GM12878 (cell line): ENCODE results near the gene KLHL9. TPM values are rescaled to one million over a fixed set of nuclear protein-coding genes. Genes with fewer than 3 reads are reported as not detected.

Experiments used
- ATF3 ChIP-seq: IDR thresholded peaks from 2 replicates; pipeline ENCODE4 v1.6.1; 2011; ENCODE audit warnings: low read depth, mild to moderate bottlenecking, low read length, moderate library complexity, borderline replicate concordance; ENCODE audit errors: extremely low read depth
- CEBPZ ChIP-seq: fragments of 150-350 bp; IDR thresholded peaks from 2 replicates; pipeline ENCODE4 v1.6.1; 2016; ENCODE audit warnings: low read depth, low read length
- EED ChIP-seq: sonication (generic); IDR thresholded peaks from 2 replicates; pipeline ENCODE4 v1.6.1; 2016; ENCODE audit warnings: antibody characterized with exemption, low read depth
- HDAC2 ChIP-seq: fragments of 200-600 bp; sonication (generic); IDR thresholded peaks from 2 replicates; pipeline ENCODE4 v1.6.1; 2017
- HDGF ChIP-seq: fragments of 450-650 bp; IDR thresholded peaks from 2 replicates; pipeline ENCODE4 v1.6.1; 2016; ENCODE audit warnings: antibody characterized with exemption
- KDM1A ChIP-seq: fragments of 200-600 bp; sonication (generic); IDR thresholded peaks from 2 replicates; pipeline ENCODE4 v1.6.1; 2016; ENCODE audit warnings: borderline replicate concordance
- NR2C2 ChIP-seq: IDR thresholded peaks from 2 replicates; pipeline ENCODE4 v1.6.1; 2011; ENCODE audit warnings: borderline replicate concordance, low read depth; ENCODE audit not compliant: control insufficient read depth, insufficient read length
- POLR2AphosphoS2 ChIP-seq: IDR thresholded peaks from 2 replicates; pipeline ENCODE4 v1.6.1; 2011; ENCODE audit warnings: low read depth, mild to moderate bottlenecking, low read length, improper control_type of control experiment, moderate library complexity
- RELB ChIP-seq: fragments of 450-650 bp; IDR thresholded peaks from 2 replicates; pipeline ENCODE4 v1.6.1; 2017; ENCODE audit warnings: low read depth, mild to moderate bottlenecking, moderate library complexity
- SIN3A ChIP-seq: IDR thresholded peaks from 2 replicates; pipeline ENCODE4 v1.6.1; 2012; ENCODE audit warnings: low read depth, low read length, improper control_type of control experiment
- SKIL ChIP-seq: fragments of 450-650 bp; IDR thresholded peaks from 2 replicates; pipeline ENCODE4 v1.6.1; 2017; ENCODE audit warnings: mild to moderate bottlenecking, low read depth, inconsistent platforms; ENCODE audit not compliant: poor library complexity, severe bottlenecking
- SP1 ChIP-seq: IDR thresholded peaks from one replicate; pipeline ENCODE4 v1.6.1; 2011; ENCODE audit warnings: low read depth, low read length
- SUZ12 ChIP-seq: fragments of 200-600 bp; sonication (generic); IDR thresholded peaks from one replicate; pipeline ENCODE4 v1.6.1; 2018; ENCODE audit warnings: antibody characterized with exemption, mild to moderate bottlenecking; ENCODE audit not compliant: unreplicated experiment
- USF2 ChIP-seq: IDR thresholded peaks from 2 replicates; pipeline ENCODE4 v1.6.1; 2011; ENCODE audit warnings: low read depth, low read length, improper control_type of control experiment, borderline replicate concordance
- ZNF592 ChIP-seq: fragments of 450-650 bp; IDR thresholded peaks from 2 replicates; pipeline ENCODE4 v1.6.1; 2017; ENCODE audit warnings: mild to moderate bottlenecking, moderate library complexity
- polyA plus RNA-seq, 11 experiments: library from polyadenylated mRNA; depleted of rRNA in 4 of 11; unstranded in 6 of 11; stranded (reverse) in 5 of 11; fragments of >200 nt; fragmentation: Nextera tagmentation in 4 of 11; fragmentation: Illumina TruSeq in 1 of 11; extraction: Ambion mirVana in 4 of 11; extraction: Trizol in 1 of 11; gene quantifications; 1 replicate in 1 of 11; 2 replicates in 10 of 11; pipeline versions ENCODE4 v1.2.1 to v1.2.3, GENCODE V29; 2011 to 2016; ENCODE audit warnings: inconsistent platforms in 2 of 11, missing spikeins in 2 of 11, low read depth in 1 of 11
- total RNA-seq, 4 experiments: library from RNA; depleted of rRNA in 3 of 4; stranded (reverse); fragments of >200 nt in 3 of 4; fragmentation: Illumina TruSeq in 1 of 4; extraction: Trizol in 1 of 4; gene quantifications; 2 replicates each; pipeline versions ENCODE4 v1.2.1 to v1.2.3, GENCODE V29; 2013 to 2021

Gene KLHL9
- total and polyA plus RNA-seq, 10 of the 15 experiments (the other 5 are each of a cell fraction or from before 2014, with no cell fraction given): 3.8 to 37.7 (median 17.4) TPM

- TF ChIP-seq ZNF592: peak; percentile 78; the same call in 1 of the 2 replicates
- no peak for TF ChIP-seq SP1
- no peak for TF ChIP-seq POLR2AphosphoS2
- TF ChIP-seq HDAC2: no peak
- peak; percentile 92 for TF ChIP-seq SKIL
- TF ChIP-seq SIN3A: 0 out of 2 replicates have a peak, but pooled peaks have one; percentile 53
- peak; percentile 100 for TF ChIP-seq RELB
- TF ChIP-seq NR2C2: no peak
- no peak for TF ChIP-seq SUZ12
- no peak for TF ChIP-seq ATF3
- TF ChIP-seq HDGF: no peak
- TF ChIP-seq EED: peak; percentile 90
- no peak for TF ChIP-seq CEBPZ
- no peak for TF ChIP-seq USF2
- TF ChIP-seq KDM1A: no peak
Measured at GRCh38 chr9:21381448-21382339, 46.5 kb upstream of the KLHL9 start (continued).
